ENCODE results near the gene PIK3CG. TPM values are rescaled to one million over a fixed set of nuclear protein-coding genes. Genes with fewer than 3 reads are reported as not detected.
A peak's percentile ranks its signal among the peaks of the same experiment; 100 is the strongest.

The PIK3CG gene
- total RNA-seq, 1 experiment from 2014 or later, result 118 TPM

DNA sequence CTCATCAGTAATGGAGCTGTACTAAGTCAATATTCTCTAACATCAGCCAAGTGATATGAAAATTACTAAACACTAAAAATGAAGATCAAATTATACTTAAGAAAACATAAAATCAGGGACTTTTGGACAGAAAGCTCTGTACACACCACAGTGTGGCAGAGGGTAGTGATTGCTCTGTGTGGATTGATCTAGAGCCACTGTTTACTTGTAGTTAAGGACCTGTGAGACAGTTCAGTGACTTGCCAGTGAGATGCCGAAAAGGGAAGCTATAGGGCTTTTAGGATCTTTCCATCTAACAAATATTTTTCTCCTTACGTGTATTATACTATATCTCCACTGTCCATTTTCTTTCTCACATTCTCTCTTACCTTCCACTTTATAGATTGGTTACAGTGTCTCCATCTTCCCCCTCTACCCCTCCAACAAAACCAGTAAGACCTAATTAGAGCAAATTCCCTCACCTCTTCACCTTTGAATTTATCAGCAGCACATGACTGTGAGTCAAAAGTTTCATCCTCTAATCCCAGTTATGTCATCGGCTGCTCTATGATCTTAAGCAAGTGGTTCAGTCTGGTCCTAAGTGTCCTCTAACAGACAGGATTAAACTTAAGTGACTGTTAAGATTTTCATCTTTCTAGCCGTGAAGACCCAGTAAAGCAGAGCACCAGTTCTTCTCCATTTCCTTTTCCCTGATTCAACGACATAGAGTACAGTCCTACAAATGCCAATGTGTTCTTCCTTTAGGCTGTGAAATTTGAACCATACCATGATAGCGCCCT is 6.9 kb downstream of the PIK3CG start:
- Histone ChIP-seq H3K4me1 (ENCODE audit: low read length) (peaks cover 71% of the 10 kb centered on the region), H3K27ac (ENCODE audit: low read length) (peak overlapping the region; percentile 94), H3K9ac (ENCODE audit: low read length) (peak overlapping the region; percentile 55), H3K4me2 (ENCODE audit: low read depth, low read length, poor library complexity, severe bottlenecking) (peak overlapping the region; percentile 68), H3K36me3 (ENCODE audit: insufficient read depth, low read length) (peaks cover 65% of the 10 kb centered on the region), H3K9me3 (ENCODE audit: low read length) (peaks cover 6% of the 10 kb centered on the region; the same call in 1 of the 2 replicates), H3K9me2 (replicated peaks; ENCODE audit: insufficient read depth, low read length) (no peaks in the 10 kb centered on the region), H3K4me3 (ENCODE audit: low read length) (peak overlapping the region; percentile 59), H4K20me1 (ENCODE audit: insufficient read depth, low read depth, low read length) (no peaks in the 10 kb centered on the region), H3K79me2 (ENCODE audit: low read length) (peaks cover 92% of the 10 kb centered on the region), H2AFZ (ENCODE audit: low read length) (no peak overlapping the region), H3K27me3 (ENCODE audit: low read length) (no peaks in the 10 kb centered on the region)
- no peak for DNase-seq

GRCh38 chr7:106872763-106873162 is 7.7 kb downstream of the PIK3CG start:
- Histone ChIP-seq H3K79me2 (ENCODE audit: low read length) (peaks cover 91% of the 10 kb centered on the region), H2AFZ (ENCODE audit: low read length) (no peak overlapping the region), H3K27me3 (ENCODE audit: low read length) (no peaks in the 10 kb centered on the region), H3K27ac (ENCODE audit: low read length) (peak overlapping the region; percentile 30; the same call in 1 of the 2 replicates), H3K36me3 (ENCODE audit: insufficient read depth, low read length) (peaks cover 73% of the 10 kb centered on the region), H4K20me1 (ENCODE audit: insufficient read depth, low read depth, low read length) (no peaks in the 10 kb centered on the region), H3K4me2 (ENCODE audit: low read depth, low read length, poor library complexity, severe bottlenecking) (peak overlapping the region; percentile 68), H3K4me3 (ENCODE audit: low read length) (peak overlapping the region; percentile 59; the same call in 1 of the 2 replicates), H3K4me1 (ENCODE audit: low read length) (peaks cover 71% of the 10 kb centered on the region), H3K9me3 (ENCODE audit: low read length) (peaks cover 6% of the 10 kb centered on the region; the same call in 1 of the 2 replicates), H3K9me2 (replicated peaks; ENCODE audit: insufficient read depth, low read length) (no peaks in the 10 kb centered on the region), H3K9ac (ENCODE audit: low read length) (no peak overlapping the region)
- DNase-seq, result no peak

DNA sequence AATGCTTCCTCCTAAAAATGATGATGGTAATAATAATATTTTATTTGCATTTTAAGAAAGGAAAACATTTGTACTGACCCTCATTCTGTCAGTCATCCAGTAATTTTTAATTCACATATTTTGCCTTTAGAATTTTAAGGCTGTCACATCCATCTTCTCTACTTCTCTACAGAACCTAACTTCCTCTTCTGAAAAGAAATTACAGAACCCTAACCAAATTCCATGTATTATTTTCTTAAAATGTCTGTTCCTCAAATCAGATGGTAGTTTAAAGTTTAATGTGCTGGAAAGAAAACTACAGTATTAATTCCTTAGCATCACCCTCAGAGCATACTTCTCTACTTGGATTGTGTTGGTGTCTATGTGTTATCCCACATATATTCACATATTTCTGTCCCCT is 9.0 kb downstream of the PIK3CG start:
- H3K4me1 ChIP-seq (ENCODE audit: low read length), result peaks cover 61% of the 10 kb centered on the region
- peaks cover 91% of the 10 kb centered on the region for H3K79me2 ChIP-seq (ENCODE audit: low read length)
- peaks cover 81% of the 10 kb centered on the region for H3K36me3 ChIP-seq (ENCODE audit: insufficient read depth, low read length)
- no peak overlapping the region for H3K4me3 ChIP-seq (ENCODE audit: low read length)
- H3K27ac ChIP-seq (ENCODE audit: low read length), result peak overlapping the region; percentile 34
- no peaks in the 10 kb centered on the region for H3K9me2 ChIP-seq (replicated peaks; ENCODE audit: insufficient read depth, low read length)
- H3K9ac ChIP-seq (ENCODE audit: low read length), result no peak overlapping the region
- H4K20me1 ChIP-seq (ENCODE audit: insufficient read depth, low read depth, low read length), result no peaks in the 10 kb centered on the region
- H2AFZ ChIP-seq (ENCODE audit: low read length), result no peak overlapping the region
- DNase-seq, result no peak
- no peaks in the 10 kb centered on the region for H3K27me3 ChIP-seq (ENCODE audit: low read length)
- H3K9me3 ChIP-seq (ENCODE audit: low read length), result peaks cover 6% of the 10 kb centered on the region; the same call in 1 of the 2 replicates
- H3K4me2 ChIP-seq (ENCODE audit: low read depth, low read length, poor library complexity, severe bottlenecking), result no peak overlapping the region

DNA sequence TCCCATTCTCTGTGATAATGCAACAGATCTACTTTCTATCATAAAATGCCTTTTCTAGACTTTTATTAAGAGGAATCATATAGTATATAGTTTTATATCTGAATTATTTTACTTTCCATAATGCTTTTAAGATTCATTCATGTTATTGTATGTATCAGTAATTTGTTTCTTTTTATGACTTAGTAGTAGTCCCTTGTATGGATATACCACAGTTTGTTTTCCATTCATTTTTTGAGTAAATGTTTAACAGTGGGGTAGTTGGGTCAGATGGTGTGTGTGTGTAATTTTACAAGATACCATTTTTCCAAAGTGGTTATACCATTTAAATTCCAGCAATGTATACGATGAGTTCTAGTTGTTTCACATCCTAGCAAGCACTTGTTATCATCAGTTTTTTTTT is 10.4 kb downstream of the PIK3CG start:
- Histone ChIP-seq H2AFZ (ENCODE audit: low read length) (no peak overlapping the region), H3K9ac (ENCODE audit: low read length) (no peak overlapping the region), H3K79me2 (ENCODE audit: low read length) (peaks cover 82% of the 10 kb centered on the region), H3K36me3 (ENCODE audit: insufficient read depth, low read length) (peaks cover 87% of the 10 kb centered on the region), H3K4me1 (ENCODE audit: low read length) (peaks cover 54% of the 10 kb centered on the region), H3K27me3 (ENCODE audit: low read length) (no peaks in the 10 kb centered on the region), H3K4me3 (ENCODE audit: low read length) (no peak overlapping the region), H3K4me2 (ENCODE audit: low read depth, low read length, poor library complexity, severe bottlenecking) (no peak overlapping the region), H3K27ac (ENCODE audit: low read length) (no peak overlapping the region), H3K9me3 (ENCODE audit: low read length) (peaks cover 6% of the 10 kb centered on the region; the same call in 1 of the 2 replicates), H3K9me2 (replicated peaks; ENCODE audit: insufficient read depth, low read length) (no peaks in the 10 kb centered on the region), H4K20me1 (ENCODE audit: insufficient read depth, low read depth, low read length) (no peaks in the 10 kb centered on the region)
- DNase-seq, result no peak

GRCh38 chr7:106878748-106879439 is 13.8 kb downstream of the PIK3CG start:
- DNase-seq, result no peak
- Histone ChIP-seq H2AFZ (ENCODE audit: low read length) (no peak overlapping the region), H3K9me3 (ENCODE audit: low read length) (peaks cover 6% of the 10 kb centered on the region; the same call in 1 of the 2 replicates), H3K4me1 (ENCODE audit: low read length) (peaks cover 51% of the 10 kb centered on the region), H3K9me2 (replicated peaks; ENCODE audit: insufficient read depth, low read length) (no peaks in the 10 kb centered on the region), H3K4me2 (ENCODE audit: low read depth, low read length, poor library complexity, severe bottlenecking) (no peak overlapping the region), H3K9ac (ENCODE audit: low read length) (no peak overlapping the region), H3K79me2 (ENCODE audit: low read length) (peaks cover 48% of the 10 kb centered on the region), H4K20me1 (ENCODE audit: insufficient read depth, low read depth, low read length) (no peaks in the 10 kb centered on the region), H3K27me3 (ENCODE audit: low read length) (no peaks in the 10 kb centered on the region), H3K4me3 (ENCODE audit: low read length) (no peak overlapping the region), H3K27ac (ENCODE audit: low read length) (0 out of 2 replicates have a peak overlapping the region, but pooled peaks have one; percentile 10), H3K36me3 (ENCODE audit: insufficient read depth, low read length) (peaks cover 81% of the 10 kb centered on the region)

- no peak overlapping the region for H2AFZ ChIP-seq (ENCODE audit: low read length)
- H3K9ac ChIP-seq (ENCODE audit: low read length), result peak overlapping the region; percentile 0; the same call in 1 of the 2 replicates
- no peaks in the 10 kb centered on the region for H3K9me3 ChIP-seq (ENCODE audit: low read length)
- peak overlapping the region; percentile 93 for H3K27ac ChIP-seq (ENCODE audit: low read length)
- peaks cover 64% of the 10 kb centered on the region for H3K4me1 ChIP-seq (ENCODE audit: low read length)
- H3K27me3 ChIP-seq (ENCODE audit: low read length), result no peaks in the 10 kb centered on the region
- H3K4me2 ChIP-seq (ENCODE audit: low read depth, low read length, poor library complexity, severe bottlenecking), result peak overlapping the region; percentile 65
- H3K9me2 ChIP-seq (replicated peaks; ENCODE audit: insufficient read depth, low read length), result no peaks in the 10 kb centered on the region
- H3K79me2 ChIP-seq (ENCODE audit: low read length), result peaks cover 25% of the 10 kb centered on the region
- H3K36me3 ChIP-seq (ENCODE audit: insufficient read depth, low read length), result peaks cover 90% of the 10 kb centered on the region
- H4K20me1 ChIP-seq (ENCODE audit: insufficient read depth, low read depth, low read length), result no peaks in the 10 kb centered on the region
- no peak for DNase-seq
- no peak overlapping the region for H3K4me3 ChIP-seq (ENCODE audit: low read length)
These were observed 16.9 kb downstream of the PIK3CG start for GRCh38 chr7:106881984-106882383.

DNA sequence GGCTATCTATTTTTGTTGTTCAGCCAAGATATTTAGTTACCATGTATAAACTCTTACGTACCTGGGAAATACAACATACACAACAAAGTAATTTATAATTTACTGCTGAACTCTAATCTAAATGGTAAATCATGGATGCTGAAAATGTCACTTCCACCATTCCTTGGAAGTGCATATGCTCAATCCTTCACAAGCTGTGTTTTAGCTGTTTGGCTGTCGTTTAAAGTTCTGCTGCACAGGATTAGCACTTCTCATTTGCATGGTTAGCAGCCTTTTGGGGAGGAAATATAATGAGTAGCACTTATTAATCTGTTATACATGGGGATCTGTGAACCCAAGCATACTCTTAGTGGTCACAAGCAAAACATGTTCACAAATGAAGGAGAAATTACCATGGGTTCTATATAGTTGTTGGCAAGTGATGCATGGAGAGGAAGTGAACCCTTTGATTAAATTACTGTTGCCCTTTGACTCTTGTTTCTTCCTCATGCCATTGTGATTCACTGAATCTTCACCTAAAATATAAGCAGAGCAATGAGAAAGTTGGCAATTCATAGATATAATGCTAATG is 18.5 kb downstream of the PIK3CG start:
- peak; percentile 93 for DNase-seq
- Histone ChIP-seq H3K27ac (ENCODE audit: low read length) (peak overlapping the region; percentile 93), H2AFZ (ENCODE audit: low read length) (no peak overlapping the region), H3K9ac (ENCODE audit: low read length) (peak overlapping the region; percentile 46), H3K4me3 (ENCODE audit: low read length) (peak overlapping the region; percentile 44), H3K4me1 (ENCODE audit: low read length) (peaks cover 53% of the 10 kb centered on the region), H3K9me3 (ENCODE audit: low read length) (no peaks in the 10 kb centered on the region), H3K36me3 (ENCODE audit: insufficient read depth, low read length) (peaks cover 86% of the 10 kb centered on the region), H3K27me3 (ENCODE audit: low read length) (no peaks in the 10 kb centered on the region), H3K9me2 (replicated peaks; ENCODE audit: insufficient read depth, low read length) (no peaks in the 10 kb centered on the region), H3K79me2 (ENCODE audit: low read length) (peaks cover 14% of the 10 kb centered on the region), H4K20me1 (ENCODE audit: insufficient read depth, low read depth, low read length) (no peaks in the 10 kb centered on the region), H3K4me2 (ENCODE audit: low read depth, low read length, poor library complexity, severe bottlenecking) (peak overlapping the region; percentile 65)

GRCh38 chr7:106885652-106886051 is 20.6 kb downstream of the PIK3CG start:
- Histone ChIP-seq H3K4me3 (ENCODE audit: low read length) (no peak overlapping the region), H3K79me2 (ENCODE audit: low read length) (peaks cover 6% of the 10 kb centered on the region; the same call in 1 of the 2 replicates), H3K9me2 (replicated peaks; ENCODE audit: insufficient read depth, low read length) (no peaks in the 10 kb centered on the region), H3K27me3 (ENCODE audit: low read length) (no peaks in the 10 kb centered on the region), H3K4me1 (ENCODE audit: low read length) (peaks cover 49% of the 10 kb centered on the region), H4K20me1 (ENCODE audit: insufficient read depth, low read depth, low read length) (no peaks in the 10 kb centered on the region), H3K9me3 (ENCODE audit: low read length) (no peaks in the 10 kb centered on the region), H2AFZ (ENCODE audit: low read length) (no peak overlapping the region), H3K4me2 (ENCODE audit: low read depth, low read length, poor library complexity, severe bottlenecking) (no peak overlapping the region), H3K27ac (ENCODE audit: low read length) (no peak overlapping the region), H3K9ac (ENCODE audit: low read length) (no peak overlapping the region), H3K36me3 (ENCODE audit: insufficient read depth, low read length) (peaks cover 81% of the 10 kb centered on the region)
- no peak for DNase-seq

Data from Karpas-422 (cell line).